Kidney capillary endothelial cell (primary cell): ENCODE measurements around the gene FHL1.
"Not testable (repeated sequence)": the region's sequence is repeated elsewhere in the genome, so short reads cannot be mapped to it uniquely, and the experiment has no call there.

ENCODE experiments used
- DNase-seq: peaks from one replicate; pipeline ENCODE4 v3.0.0-alpha.2; 2018; ENCODE audit warnings: low spot score

FHL1 gene

DNA sequence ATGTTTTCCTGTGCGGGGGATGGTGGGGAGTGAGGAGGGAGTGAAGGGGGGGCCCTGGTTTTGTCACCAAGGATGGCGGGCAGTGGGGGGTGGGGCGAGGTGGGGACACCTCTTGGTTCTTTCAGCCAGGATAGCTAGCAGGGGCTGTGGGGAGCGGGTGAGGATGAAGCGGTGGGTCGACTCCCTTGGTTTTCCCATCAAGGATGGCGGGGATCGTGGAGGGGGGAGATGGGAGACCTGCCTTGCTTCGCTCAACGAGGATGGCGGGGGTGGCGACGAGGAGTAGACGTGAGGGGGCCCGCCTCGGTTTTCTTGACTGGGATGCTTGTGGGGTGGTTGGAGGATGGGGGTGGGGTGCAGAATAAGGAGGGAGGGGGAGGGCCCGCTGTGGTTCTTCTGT lies 643 bp downstream of the FHL1 start:
- no peak for DNase-seq

DNA sequence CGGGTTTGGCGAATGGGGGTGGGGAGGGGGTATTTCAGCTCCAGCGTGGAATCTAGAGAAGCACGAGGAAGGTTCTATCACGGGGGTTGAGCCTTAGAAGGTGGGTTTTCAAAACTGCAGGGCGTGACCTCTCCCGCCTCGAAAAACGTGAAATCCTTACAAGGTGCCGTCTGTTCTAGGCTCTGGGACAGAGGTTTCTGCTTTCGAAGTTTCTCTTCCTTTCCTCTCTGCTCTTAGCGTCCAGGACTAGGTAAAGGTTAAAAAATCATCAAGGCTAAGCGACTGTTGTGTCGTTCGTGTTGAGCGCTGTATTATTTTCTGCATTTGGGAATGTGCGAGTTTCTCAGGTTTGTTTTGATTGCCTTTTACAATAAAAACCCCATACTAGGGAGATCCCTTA lies 1.1 kb downstream of the FHL1 start:
- DNase-seq: no peak

- DNase-seq: no peak
Observed at GRCh38 chrX:136154998-136155397, 7.7 kb downstream of the FHL1 start.

GRCh38 chrX:136156560-136157117 lies 9.3 kb downstream of the FHL1 start:
- no peak for DNase-seq

- DNase-seq: no peak
Observed at GRCh38 chrX:136157187-136157586, 9.9 kb downstream of the FHL1 start.

DNA sequence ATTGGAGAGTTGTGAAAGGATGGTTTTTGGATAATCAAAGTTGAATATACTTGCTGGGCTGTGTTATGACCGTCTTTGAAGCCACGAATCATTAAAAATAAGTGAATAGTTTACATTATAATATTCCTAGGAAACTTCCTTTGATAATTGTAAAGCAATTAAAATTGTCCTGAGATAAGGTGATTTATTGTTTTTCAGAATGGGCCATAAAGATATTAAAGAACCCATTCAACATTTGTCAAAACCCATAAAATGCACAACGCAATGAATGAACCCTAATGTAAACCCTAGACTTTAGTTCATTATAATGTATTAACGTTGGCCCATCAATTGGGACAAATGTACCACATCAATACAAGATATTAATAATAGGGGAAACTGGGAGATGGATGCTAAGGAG lies 11.4 kb downstream of the FHL1 start:
- no peak for DNase-seq

- no peak for DNase-seq
Observed at GRCh38 chrX:136159611-136160025, 12.3 kb downstream of the FHL1 start.

GRCh38 chrX:136162827-136163570 lies 15.7 kb downstream of the FHL1 start:
- peak; percentile 27 for DNase-seq

- no peak for DNase-seq
Observed at GRCh38 chrX:136163689-136164088, 16.4 kb downstream of the FHL1 start.

DNA sequence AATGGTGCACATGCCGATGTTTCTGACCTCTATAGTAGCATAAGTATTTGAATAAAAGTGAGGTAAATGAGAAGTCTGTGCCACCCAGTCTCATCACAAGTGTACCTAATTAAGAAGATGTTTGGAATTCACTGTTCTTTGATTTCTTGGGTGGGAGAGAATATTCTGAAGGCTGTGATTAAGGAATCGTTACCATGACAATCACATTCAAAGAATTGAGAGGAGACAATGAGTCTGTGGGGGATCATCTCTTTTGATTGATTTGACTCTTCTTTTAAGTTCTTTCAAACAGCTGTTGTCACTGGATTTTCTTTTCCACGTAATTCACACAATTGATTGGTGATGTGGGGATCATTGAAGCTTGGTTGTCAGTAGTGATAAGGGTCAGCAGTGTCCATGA lies 18.1 kb downstream of the FHL1 start:
- DNase-seq: no peak

GRCh38 chrX:136166221-136166855 lies 19.0 kb downstream of the FHL1 start:
- no peak for DNase-seq

DNA sequence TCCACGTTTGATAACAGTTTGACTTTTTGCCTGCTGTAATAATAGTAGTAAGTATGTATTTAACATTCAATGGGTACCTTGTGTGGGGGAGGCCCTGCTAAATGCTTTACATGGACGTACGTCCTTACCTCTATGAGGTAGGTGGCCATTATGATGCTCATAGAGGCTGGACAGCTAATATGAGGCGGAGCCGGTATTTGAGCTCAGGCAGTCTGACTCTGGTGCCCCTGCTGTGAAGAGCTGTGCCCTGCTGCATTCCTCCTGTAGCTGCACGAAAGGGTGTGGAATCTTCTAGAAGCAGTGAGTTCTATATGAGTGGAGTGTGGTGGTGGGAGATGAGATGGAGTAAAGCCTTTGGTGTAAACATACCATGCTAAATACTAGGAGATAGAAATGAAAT lies 20.7 kb downstream of the FHL1 start:
- DNase-seq: not testable (repeated sequence)

GRCh38 chrX:136168929-136169735 lies 21.8 kb downstream of the FHL1 start:
- DNase-seq: no peak

- DNase-seq: no peak
Observed at GRCh38 chrX:136170139-136170800, 22.9 kb downstream of the FHL1 start.

DNA sequence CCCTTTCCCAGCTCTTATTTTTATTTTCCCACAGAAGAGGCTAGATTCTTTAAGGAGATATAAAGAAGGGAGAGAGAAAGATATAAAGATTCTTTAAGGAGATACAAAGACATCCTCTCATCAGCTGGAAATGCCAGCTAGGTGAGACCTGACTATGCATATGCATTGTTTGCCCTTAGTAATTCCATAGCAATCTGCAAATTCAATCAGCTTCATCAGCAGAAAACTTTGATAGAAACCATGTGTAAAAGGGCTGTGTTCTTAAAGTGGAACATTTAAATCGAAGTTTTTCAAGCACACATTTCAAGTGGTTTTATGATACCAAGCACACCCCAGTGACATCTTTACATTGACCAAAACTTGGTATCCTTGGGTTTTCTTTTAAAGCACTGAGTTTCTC lies 24.1 kb downstream of the FHL1 start:
- no peak for DNase-seq

DNA sequence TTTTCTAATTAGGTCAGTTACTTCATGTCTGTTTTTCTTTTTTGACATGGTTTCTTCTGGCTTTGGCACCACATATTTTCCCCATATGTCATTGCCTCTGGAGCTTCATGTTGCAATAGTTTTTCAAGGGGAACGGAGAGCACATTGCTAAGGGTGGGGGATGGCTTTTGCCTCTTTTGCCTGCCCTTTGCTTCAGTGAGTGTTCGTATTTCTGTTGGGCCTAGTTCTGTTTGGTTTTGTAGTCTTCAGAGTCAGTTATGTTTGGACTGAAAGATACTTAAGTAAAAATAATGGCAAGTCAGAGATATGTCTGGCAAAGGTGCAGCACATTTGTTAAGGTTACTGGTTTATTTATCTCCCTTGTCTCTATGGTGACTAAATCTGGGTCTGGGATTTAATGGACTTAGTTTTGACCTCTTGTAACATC lies 29.1 kb downstream of the FHL1 start:
- no peak for DNase-seq

DNA sequence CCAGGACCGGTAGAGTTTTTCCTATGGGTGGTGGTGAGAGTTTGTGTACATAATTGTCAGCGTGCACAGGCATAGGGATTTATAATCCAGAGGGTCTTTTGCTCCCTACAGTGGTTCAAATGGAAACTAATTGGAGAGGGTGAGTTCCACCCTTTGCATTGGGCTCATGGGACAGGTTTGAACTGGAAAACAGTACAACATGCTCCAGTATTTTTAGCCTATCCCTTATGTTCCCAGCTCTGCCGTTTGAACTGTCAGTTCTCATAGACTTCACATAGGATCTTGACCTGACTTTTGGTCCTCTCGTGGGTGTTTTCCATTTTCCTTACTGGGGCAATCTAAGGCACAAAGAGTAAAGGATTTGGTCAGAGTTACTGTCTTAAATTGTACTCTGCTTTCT lies 31.8 kb downstream of the FHL1 start:
- no peak for DNase-seq

GRCh38 chrX:136182414-136182813 lies 35.1 kb downstream of the FHL1 start:
- DNase-seq: no peak

GRCh38 chrX:136183172-136183571 lies 35.8 kb downstream of the FHL1 start:
- DNase-seq: no peak

GRCh38 chrX:136183917-136184316 lies 36.6 kb downstream of the FHL1 start:
- DNase-seq: no peak

GRCh38 chrX:136185401-136186022 lies 38.2 kb downstream of the FHL1 start:
- no peak for DNase-seq

DNA sequence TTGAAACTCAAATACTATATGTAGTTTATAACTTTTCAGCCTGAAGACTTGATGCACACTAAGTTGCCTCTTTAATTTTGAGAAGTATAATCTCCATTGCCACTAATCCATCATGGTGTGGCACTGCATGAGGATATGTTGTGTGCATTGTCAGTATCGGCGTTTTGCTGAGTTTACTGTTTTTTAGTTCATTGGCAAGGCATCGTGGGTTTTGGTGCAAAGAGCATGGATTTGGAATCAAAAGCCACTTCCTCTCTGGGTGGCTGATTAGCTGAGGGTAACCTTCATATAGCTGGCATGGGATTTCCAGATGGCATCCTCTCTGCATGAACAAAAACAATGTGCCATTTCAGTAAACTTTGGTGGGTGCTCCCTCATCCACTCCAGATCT lies 38.7 kb downstream of the FHL1 start:
- DNase-seq: no peak
